GM10248 (cell line): Measurements from ENCODE around the gene RASGRP3.
"Not testable (repeated sequence)": the region's sequence is repeated elsewhere in the genome, so short reads cannot be mapped to it uniquely, and the experiment has no call there.

Experiments used
- CTCF ChIA-PET: fragments of 300-600 bp; sonication (Branson Sonifier 250); formaldehyde crosslinking; extraction: SDS; loops from one replicate; lab custom pipeline; 2021; ENCODE audit warnings: antibody characterized with exemption; lab: Yijun Ruan, JAX
- POLR2A ChIA-PET: fragments of 350-650 bp; sonication (Branson Sonifier 250); formaldehyde crosslinking; extraction: SDS; loops from one replicate; lab custom pipeline; 2020; ENCODE audit warnings: antibody characterized with exemption; lab: Yijun Ruan, JAX
- DNase-seq: peaks from one replicate; pipeline ENCODE4 v3.0.0; 2012; ENCODE audit errors: extremely low spot score
- TF ChIP-seq, protein P1 (sequence below): IDR thresholded peaks from 2 replicates; pipeline ENCODE4 v1.5.1; 2012; ENCODE audit warnings: mild to moderate bottlenecking, low read depth; ENCODE audit errors: extremely low read depth, missing control alignments, control extremely low read depth

RASGRP3 gene

GRCh38 chr2:33452545-33452944 is 23.9 kb upstream of the RASGRP3 start:
- TF ChIP-seq, protein P1, sequence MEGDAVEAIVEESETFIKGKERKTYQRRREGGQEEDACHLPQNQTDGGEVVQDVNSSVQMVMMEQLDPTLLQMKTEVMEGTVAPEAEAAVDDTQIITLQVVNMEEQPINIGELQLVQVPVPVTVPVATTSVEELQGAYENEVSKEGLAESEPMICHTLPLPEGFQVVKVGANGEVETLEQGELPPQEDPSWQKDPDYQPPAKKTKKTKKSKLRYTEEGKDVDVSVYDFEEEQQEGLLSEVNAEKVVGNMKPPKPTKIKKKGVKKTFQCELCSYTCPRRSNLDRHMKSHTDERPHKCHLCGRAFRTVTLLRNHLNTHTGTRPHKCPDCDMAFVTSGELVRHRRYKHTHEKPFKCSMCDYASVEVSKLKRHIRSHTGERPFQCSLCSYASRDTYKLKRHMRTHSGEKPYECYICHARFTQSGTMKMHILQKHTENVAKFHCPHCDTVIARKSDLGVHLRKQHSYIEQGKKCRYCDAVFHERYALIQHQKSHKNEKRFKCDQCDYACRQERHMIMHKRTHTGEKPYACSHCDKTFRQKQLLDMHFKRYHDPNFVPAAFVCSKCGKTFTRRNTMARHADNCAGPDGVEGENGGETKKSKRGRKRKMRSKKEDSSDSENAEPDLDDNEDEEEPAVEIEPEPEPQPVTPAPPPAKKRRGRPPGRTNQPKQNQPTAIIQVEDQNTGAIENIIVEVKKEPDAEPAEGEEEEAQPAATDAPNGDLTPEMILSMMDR: no peak
- ChIA-PET CTCF (interaction anchor here (0.8 to 1.3 kb wide), 2 partner anchors 11 to 23 kb away, joined by 3 read pairs; partner anchors contain the start of gene RASGRP3), POLR2A (no interaction called here)
- no peak for DNase-seq

DNA sequence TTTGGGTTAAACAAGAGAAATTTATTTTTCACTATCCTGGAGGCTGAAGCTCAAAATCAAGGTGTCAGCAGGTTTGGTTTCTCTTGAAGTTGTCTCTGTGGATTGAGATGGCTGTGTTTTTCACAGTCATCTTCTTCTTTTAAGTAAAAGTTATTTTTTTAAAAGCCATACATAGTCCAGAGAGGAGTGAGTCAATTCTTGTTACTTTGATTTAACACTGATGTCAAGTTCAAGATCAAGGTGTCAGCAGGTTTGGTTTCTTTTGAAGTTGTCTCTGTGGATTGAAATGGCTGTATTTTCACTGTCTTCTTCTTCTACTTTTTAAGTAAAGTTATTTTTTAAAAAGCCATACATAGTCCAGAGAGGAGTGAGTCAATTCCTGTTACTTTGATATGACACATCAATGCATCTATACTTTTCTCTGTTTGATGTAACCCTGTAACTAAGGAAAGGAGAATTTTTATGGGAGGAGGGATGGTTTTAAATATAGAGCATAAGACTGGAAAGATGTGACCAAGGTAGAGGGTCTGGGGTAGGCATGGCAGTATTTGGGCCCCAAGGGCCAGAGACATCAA is 22.5 kb upstream of the RASGRP3 start:
- no peak for DNase-seq
- ChIA-PET CTCF (no interaction called here), POLR2A (no interaction called here)
- TF ChIP-seq, protein P1: no peak

DNA sequence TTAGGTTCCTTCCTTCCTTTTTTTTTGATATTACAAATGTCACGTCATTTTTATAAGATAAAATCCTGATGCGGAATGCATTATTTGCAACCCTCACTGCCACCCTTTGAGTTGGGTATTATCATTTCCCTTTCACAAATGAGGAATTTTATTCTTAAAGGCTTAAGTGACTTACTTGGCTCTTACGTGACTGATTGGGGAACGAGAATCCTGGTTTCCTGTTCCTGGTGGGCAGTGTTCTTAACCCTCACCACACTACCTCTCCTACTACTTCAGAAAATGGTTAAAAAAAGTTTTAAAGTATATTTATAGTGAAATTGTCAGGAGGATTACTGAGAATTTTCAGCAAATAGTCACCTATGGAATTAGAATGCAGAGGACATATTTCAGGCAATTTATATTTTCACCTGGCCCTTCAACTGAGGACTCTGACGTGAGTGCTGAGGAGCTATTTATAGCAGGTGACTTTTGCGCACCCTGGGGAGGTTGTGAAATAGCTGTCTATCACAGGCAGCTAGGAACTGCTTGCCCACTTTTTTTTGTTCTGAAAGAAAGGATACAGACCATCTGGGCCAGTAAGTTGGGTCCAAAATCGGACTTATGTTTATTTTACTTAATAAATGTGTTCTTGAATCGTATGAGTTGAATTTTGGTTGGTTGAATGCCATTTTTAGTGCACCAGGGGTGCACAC is 18.7 kb upstream of the RASGRP3 start:
- CTCF ChIA-PET: interaction anchor here (0.8 to 1.2 kb wide), 3 partner anchors 15 to 18 kb away, joined by 3 read pairs; no protein-coding TSS in a partner anchor
- POLR2A ChIA-PET: no interaction called here
- TF ChIP-seq, protein P1: no peak
- DNase-seq: peak; percentile 37

DNA sequence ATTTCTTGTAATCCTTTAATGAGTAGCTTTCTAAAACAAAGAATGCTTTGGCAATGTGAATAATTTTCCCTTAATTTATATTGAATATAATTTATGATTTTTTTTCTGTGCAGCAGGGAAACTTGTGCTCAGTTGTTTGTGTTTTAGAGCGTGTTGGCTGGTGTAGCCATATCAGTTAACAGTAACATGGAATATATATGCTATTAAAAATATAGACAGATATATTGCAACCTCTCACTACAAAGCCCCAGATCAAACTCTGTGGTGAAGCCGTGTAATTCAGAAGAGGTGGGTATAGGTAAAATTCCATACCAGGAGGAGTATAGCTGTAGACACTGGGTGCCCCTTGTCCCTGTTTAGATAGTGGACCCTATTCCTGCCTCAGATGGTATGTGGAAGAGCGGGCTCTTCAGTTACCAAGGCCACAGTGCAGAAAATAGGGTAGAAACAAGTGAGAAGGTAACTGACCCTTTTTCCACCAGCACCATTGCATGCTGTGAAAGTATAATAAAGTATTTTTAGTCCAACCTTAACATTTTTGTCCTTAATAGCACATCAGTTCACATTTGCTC is 18.1 kb upstream of the RASGRP3 start:
- CTCF ChIA-PET: interaction anchor here (0.8 to 1.2 kb wide), 3 partner anchors 14 to 17 kb away, joined by 3 read pairs; no protein-coding TSS in a partner anchor
- DNase-seq: no peak
- POLR2A ChIA-PET: no interaction called here
- TF ChIP-seq, protein P1: no peak

- ChIA-PET CTCF (interaction anchor here (4.6 kb wide), 1 partner anchor 16 kb away, joined by 24 read pairs; the partner anchor contains the start of gene RASGRP3), POLR2A (no interaction called here)
- no peak for DNase-seq
- TF ChIP-seq, protein P1: no peak
Observed at GRCh38 chr2:33459745-33460144, 16.7 kb upstream of the RASGRP3 start.

DNA sequence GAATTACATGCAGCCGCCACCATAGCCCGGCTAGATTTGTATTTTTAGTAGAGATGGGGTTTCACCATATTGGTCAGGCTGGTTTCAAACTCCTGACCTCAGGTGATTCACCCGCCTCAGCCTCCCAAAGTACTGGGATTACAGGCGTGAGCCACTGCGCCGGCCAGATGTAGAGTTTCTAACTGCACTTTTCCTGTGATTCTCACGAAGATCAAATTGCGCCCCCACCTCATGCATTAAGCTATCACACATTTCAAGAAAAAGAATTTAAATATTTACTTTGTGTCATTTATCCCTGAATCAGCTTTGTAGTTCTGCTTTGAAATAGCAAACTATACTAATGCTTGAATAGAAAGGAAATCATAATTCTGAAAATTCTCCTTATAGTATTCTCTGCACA is 13.9 kb upstream of the RASGRP3 start:
- CTCF ChIA-PET: interaction anchor here (4.6 kb wide), 1 partner anchor 13 kb away, joined by 24 read pairs; the partner anchor contains the start of gene RASGRP3
- DNase-seq, POLR2A ChIA-PET: not testable (repeated sequence)
